ENCODE measurements around the gene CYTH2.

Gene CYTH2

GRCh38 chr19:48520134-48520533 lies 51.0 kb downstream of the CYTH2 start:
- H3K36me3 ChIP-seq (ENCODE audit: control insufficient read depth in 5 of 5, insufficient read depth in 5 of 5, low read length in 5 of 5): no peaks in the 10 kb centered on the region
- H3K9ac ChIP-seq (ENCODE audit: low read length in 5 of 5): no peak overlapping the region
- no peak overlapping the region for H3K27ac ChIP-seq (ENCODE audit: low read depth, low read length)
- H3K4me3 ChIP-seq (ENCODE audit: low read depth in 1 of 5, low read length in 5 of 5): no peak overlapping the region
- H3K9me3 ChIP-seq (ENCODE audit: control insufficient read depth in 5 of 5, low read length in 5 of 5): peaks cover 2 to 12% (median 8%) of the 10 kb centered on the region in 5 donors
- no peaks in the 10 kb centered on the region for H3K4me1 ChIP-seq (ENCODE audit: control insufficient read depth in 5 of 5, insufficient read depth in 5 of 5, low read length in 5 of 5)
- no peaks in the 10 kb centered on the region for H3K27me3 ChIP-seq (ENCODE audit: control insufficient read depth in 5 of 5, insufficient read depth in 4 of 5, low read length in 5 of 5)

DNA sequence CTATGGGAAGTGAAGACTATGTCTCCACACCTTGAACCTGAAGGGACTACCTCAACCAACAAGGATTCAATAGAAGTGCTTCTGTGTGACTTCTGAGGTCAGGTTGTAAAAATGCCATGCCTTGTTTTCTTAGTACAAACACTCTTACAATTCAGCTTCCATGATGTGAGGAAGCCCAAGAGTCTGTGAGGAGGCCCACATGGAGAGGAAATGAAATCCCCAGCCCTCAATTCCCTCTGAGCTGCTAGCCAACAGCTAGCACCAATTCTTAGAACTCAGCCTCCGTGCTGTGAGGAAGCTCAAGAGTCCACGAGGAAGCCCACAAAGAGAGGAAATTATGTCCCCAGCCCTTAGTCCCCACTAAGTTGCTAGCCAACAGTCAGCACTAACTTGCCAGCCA lies 55.1 kb downstream of the CYTH2 start:
- H3K27ac ChIP-seq (ENCODE audit: low read depth, low read length): no peak overlapping the region
- H3K9ac ChIP-seq (ENCODE audit: low read length in 5 of 5): no peak overlapping the region
- no peaks in the 10 kb centered on the region for H3K4me1 ChIP-seq (ENCODE audit: control insufficient read depth in 5 of 5, insufficient read depth in 5 of 5, low read length in 5 of 5)
- H3K27me3 ChIP-seq (ENCODE audit: control insufficient read depth in 5 of 5, insufficient read depth in 4 of 5, low read length in 5 of 5): no peaks in the 10 kb centered on the region
- no peaks in the 10 kb centered on the region for H3K36me3 ChIP-seq (ENCODE audit: control insufficient read depth in 5 of 5, insufficient read depth in 5 of 5, low read length in 5 of 5)
- peaks cover 5 to 29% (median 17%) of the 10 kb centered on the region in 5 donors for H3K9me3 ChIP-seq (ENCODE audit: control insufficient read depth in 5 of 5, low read length in 5 of 5)
- no peak overlapping the region for H3K4me3 ChIP-seq (ENCODE audit: low read depth in 1 of 5, low read length in 5 of 5)

GRCh38 chr19:48524732-48525131 lies 55.6 kb downstream of the CYTH2 start:
- no peak overlapping the region for H3K9ac ChIP-seq (ENCODE audit: low read length in 5 of 5)
- H3K27ac ChIP-seq (ENCODE audit: low read depth, low read length): no peak overlapping the region
- no peaks in the 10 kb centered on the region for H3K27me3 ChIP-seq (ENCODE audit: control insufficient read depth in 5 of 5, insufficient read depth in 4 of 5, low read length in 5 of 5)
- no peaks in the 10 kb centered on the region for H3K36me3 ChIP-seq (ENCODE audit: control insufficient read depth in 5 of 5, insufficient read depth in 5 of 5, low read length in 5 of 5)
- H3K4me3 ChIP-seq (ENCODE audit: low read depth in 1 of 5, low read length in 5 of 5): no peak overlapping the region
- peaks cover 5 to 31% (median 19%) of the 10 kb centered on the region in 5 donors for H3K9me3 ChIP-seq (ENCODE audit: control insufficient read depth in 5 of 5, low read length in 5 of 5)
- no peaks in the 10 kb centered on the region for H3K4me1 ChIP-seq (ENCODE audit: control insufficient read depth in 5 of 5, insufficient read depth in 5 of 5, low read length in 5 of 5)

- Histone ChIP-seq H3K9me3 (ENCODE audit: control insufficient read depth in 5 of 5, low read length in 5 of 5) (peaks cover 5 to 28% (median 17%) of the 10 kb centered on the region in 5 donors), H3K4me1 (ENCODE audit: control insufficient read depth in 5 of 5, insufficient read depth in 5 of 5, low read length in 5 of 5) (no peaks in the 10 kb centered on the region), H3K36me3 (ENCODE audit: control insufficient read depth in 5 of 5, insufficient read depth in 5 of 5, low read length in 5 of 5) (no peaks in the 10 kb centered on the region), H3K27ac (ENCODE audit: low read depth, low read length) (no peak overlapping the region), H3K9ac (ENCODE audit: low read length in 5 of 5) (no peak overlapping the region), H3K4me3 (ENCODE audit: low read depth in 1 of 5, low read length in 5 of 5) (no peak overlapping the region), H3K27me3 (ENCODE audit: control insufficient read depth in 5 of 5, insufficient read depth in 4 of 5, low read length in 5 of 5) (peaks cover 0 to 4% (median 0%) of the 10 kb centered on the region in 5 donors)
Observed at GRCh38 chr19:48529156-48529555, 60.0 kb downstream of the CYTH2 start.

- no peak overlapping the region for H3K4me3 ChIP-seq (ENCODE audit: low read depth in 1 of 5, low read length in 5 of 5)
- peaks cover 0 to 4% (median 0%) of the 10 kb centered on the region in 5 donors for H3K27me3 ChIP-seq (ENCODE audit: control insufficient read depth in 5 of 5, insufficient read depth in 4 of 5, low read length in 5 of 5)
- H3K4me1 ChIP-seq (ENCODE audit: control insufficient read depth in 5 of 5, insufficient read depth in 5 of 5, low read length in 5 of 5): no peaks in the 10 kb centered on the region
- no peak overlapping the region for H3K27ac ChIP-seq (ENCODE audit: low read depth, low read length)
- no peak overlapping the region for H3K9ac ChIP-seq (ENCODE audit: low read length in 5 of 5)
- H3K36me3 ChIP-seq (ENCODE audit: control insufficient read depth in 5 of 5, insufficient read depth in 5 of 5, low read length in 5 of 5): no peaks in the 10 kb centered on the region
- H3K9me3 ChIP-seq (ENCODE audit: control insufficient read depth in 5 of 5, low read length in 5 of 5): peaks cover 3 to 19% (median 12%) of the 10 kb centered on the region in 5 donors
Observed at GRCh38 chr19:48530066-48530720, 61.0 kb downstream of the CYTH2 start.

DNA sequence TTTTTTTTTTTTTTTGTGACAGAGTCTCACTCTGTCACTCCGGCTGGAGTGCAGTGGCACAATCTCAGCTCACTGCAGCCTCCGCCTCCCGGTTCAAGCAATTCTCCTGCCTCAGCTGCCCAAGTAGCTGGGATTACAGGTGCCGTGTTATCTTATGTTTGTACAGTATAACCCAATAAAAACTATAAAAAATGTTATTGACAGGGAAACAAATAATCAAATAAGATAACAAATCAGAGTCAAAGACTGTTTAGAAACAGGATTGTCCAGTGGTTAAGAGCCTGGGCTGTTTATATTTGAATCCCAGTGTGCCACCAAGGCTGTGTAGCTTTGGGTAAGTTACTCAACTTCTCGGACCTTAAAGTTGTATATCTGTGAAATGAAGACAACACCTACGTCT lies 61.6 kb downstream of the CYTH2 start:
- Histone ChIP-seq H3K4me1 (ENCODE audit: control insufficient read depth in 5 of 5, insufficient read depth in 5 of 5, low read length in 5 of 5) (no peaks in the 10 kb centered on the region), H3K27me3 (ENCODE audit: control insufficient read depth in 5 of 5, insufficient read depth in 4 of 5, low read length in 5 of 5) (peaks cover 0 to 4% (median 0%) of the 10 kb centered on the region in 5 donors), H3K36me3 (ENCODE audit: control insufficient read depth in 5 of 5, insufficient read depth in 5 of 5, low read length in 5 of 5) (no peaks in the 10 kb centered on the region)

More for the DNA sequence above, 61.6 kb downstream of the CYTH2 start:
- Histone ChIP-seq H3K4me3 (ENCODE audit: low read depth in 1 of 5, low read length in 5 of 5) (no peak overlapping the region), H3K9ac (ENCODE audit: low read length in 5 of 5) (no peak overlapping the region), H3K27ac (ENCODE audit: low read depth, low read length) (no peak overlapping the region), H3K9me3 (ENCODE audit: control insufficient read depth in 5 of 5, low read length in 5 of 5) (peaks cover 3 to 19% (median 12%) of the 10 kb centered on the region in 5 donors)

All from subcutaneous abdominal adipose tissue (tissue), 5 donors.